SK-N-MC (cell line): Measurements from ENCODE around the gene CCDC192.

Source experiments
- EZH2 ChIP-seq: fragments of 200-600 bp; sonication (generic); IDR thresholded peaks from one replicate; pipeline ENCODE4 v1.6.1; 2017; ENCODE audit warnings: antibody characterized with exemption
- FOXP2 ChIP-seq: optimal IDR thresholded peaks from 2 replicates; pipeline ENCODE3; 2011; ENCODE audit warnings: mild to moderate bottlenecking, moderate library complexity; ENCODE audit not compliant: insufficient read depth; ENCODE audit errors: extremely low read length, control extremely low read depth
- POLR2AphosphoS5 ChIP-seq: IDR thresholded peaks from 2 replicates; pipeline ENCODE4 v1.6.1; 2012; ENCODE audit warnings: mild to moderate bottlenecking, low read depth, low read length, borderline replicate concordance

DNA sequence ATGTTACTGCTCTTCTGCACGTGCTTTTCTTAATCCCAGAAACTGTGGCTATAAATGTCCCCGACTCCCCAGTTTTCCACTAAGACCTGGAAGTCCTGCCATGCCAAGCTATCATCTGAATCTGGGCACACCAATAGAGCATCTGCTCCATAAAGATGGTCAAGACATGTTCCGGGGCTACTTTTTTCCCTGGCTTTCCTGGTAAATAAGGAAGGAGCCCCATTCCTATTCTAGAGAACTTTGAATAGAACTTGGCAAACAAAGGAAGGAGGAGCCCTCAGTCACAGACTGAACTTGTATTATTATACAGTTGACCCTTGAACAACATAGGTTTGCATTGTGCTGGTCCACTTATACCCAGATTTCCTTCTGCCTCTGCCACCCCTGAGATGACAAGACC lies 182.9 kb downstream of the CCDC192 start:
- TF ChIP-seq POLR2AphosphoS5 (no peak), FOXP2 (no peak), EZH2 (no peak)
